ENCODE results near the gene PARN.

DNA sequence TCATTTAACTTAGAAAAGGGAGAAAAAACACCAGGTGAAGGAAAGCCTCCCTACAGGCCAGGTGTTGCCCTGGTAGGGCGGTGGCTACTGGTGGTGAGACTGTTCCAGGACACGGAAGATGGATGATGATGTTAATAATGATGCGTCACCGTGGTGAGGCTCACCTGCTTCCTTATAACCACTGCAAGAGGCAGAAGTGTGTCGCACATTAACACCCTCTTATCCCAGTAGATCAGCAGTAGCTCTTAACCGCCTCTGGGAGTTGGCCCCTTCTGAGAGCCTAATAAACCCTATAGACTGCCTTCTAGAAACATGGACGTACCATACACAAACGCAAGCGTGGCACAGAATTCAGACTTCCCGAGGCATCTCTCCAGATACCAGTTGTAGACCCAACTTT is 10.5 kb upstream of the PARN start:
- TF ChIP-seq CTCF (IDR thresholded peaks at IDR 0.05; ENCODE audit: low read depth, low read length, poor library complexity, severe bottlenecking): no peak
- TF ChIP-seq EZH2phosphoT487 (IDR thresholded peaks at IDR 0.05; ENCODE audit: borderline replicate concordance, low read length): no peak

Data from DOHH2 (cell line).